ENCODE results near the gene MEP1A.

The MEP1A gene

DNA sequence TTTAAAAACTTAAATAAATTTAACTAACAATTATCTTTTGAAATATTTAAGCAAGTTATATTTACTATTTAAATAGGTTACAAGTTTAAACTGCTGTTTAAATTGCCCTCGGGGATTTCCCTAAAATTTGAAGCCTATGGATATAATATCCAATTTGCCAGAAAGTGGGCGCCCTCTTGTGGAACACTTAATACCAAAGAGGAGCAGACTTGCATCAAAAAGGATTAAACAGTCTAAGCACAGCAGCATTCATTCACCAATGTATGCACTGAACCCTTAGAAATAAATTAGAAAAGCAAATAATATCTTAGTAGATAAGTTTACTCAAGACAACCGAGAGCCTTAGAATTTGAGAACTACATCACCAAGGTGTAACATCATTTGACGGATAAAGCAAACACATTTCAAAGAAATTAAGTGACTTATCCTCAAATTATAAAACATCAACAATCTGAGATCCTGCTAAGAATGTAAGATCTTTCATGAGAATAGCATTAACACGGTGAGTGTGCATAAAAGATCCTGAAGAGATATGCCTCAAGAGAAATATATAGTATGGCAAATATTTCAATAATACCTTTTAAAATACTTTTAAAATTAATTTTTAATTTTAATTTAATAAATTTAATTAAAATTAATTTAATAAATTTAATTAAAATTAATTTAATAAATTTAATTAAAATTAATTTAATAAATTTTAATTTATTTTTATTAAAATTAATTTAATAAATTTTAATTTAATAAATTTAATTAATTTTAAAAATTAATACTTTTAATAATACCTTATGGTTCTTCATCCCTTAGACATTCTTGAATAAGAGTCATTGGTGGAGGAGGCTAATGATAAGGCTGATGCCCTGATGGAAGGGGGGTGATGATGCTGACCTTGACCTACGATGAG lies 11.5 kb upstream of the MEP1A start:
- Mint-ChIP-seq H3K4me3 (no peak overlapping the region), H3K4me1 (no peaks in the 10 kb centered on the region), H3K27ac (no peak overlapping the region), H3K9me3 (no peaks in the 10 kb centered on the region), H3K36me3 (ENCODE audit: low read depth) (no peaks in the 10 kb centered on the region), H3K27me3 (ENCODE audit: low read depth, poor library complexity) (peaks cover 8% of the 10 kb centered on the region)
- peak; percentile 46 for DNase-seq
- TF ChIP-seq, protein P1, sequence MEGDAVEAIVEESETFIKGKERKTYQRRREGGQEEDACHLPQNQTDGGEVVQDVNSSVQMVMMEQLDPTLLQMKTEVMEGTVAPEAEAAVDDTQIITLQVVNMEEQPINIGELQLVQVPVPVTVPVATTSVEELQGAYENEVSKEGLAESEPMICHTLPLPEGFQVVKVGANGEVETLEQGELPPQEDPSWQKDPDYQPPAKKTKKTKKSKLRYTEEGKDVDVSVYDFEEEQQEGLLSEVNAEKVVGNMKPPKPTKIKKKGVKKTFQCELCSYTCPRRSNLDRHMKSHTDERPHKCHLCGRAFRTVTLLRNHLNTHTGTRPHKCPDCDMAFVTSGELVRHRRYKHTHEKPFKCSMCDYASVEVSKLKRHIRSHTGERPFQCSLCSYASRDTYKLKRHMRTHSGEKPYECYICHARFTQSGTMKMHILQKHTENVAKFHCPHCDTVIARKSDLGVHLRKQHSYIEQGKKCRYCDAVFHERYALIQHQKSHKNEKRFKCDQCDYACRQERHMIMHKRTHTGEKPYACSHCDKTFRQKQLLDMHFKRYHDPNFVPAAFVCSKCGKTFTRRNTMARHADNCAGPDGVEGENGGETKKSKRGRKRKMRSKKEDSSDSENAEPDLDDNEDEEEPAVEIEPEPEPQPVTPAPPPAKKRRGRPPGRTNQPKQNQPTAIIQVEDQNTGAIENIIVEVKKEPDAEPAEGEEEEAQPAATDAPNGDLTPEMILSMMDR (IDR thresholded peaks at IDR 0.05) = peak; percentile 70

DNA sequence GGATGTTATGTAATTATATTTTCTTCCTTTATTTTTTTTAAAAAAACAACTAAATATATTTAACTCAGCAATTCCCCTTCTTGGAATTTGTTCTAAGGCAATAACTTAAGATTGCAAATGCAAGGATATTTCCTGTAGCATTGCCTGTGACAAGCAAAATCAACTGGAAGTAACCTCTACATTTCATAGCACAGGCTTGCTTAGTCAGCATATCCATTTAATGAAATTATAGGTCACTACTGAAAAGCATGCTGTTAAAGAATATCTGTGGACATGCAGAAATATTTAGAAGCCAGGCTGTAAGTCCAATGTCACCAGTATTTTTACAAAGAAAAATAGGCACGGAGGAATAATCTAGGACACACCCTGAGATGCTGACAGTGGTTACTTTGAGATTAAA lies 8.7 kb upstream of the MEP1A start:
- Mint-ChIP-seq H3K27ac (no peak overlapping the region), H3K4me1 (no peaks in the 10 kb centered on the region), H3K36me3 (ENCODE audit: low read depth) (no peaks in the 10 kb centered on the region), H3K9me3 (no peaks in the 10 kb centered on the region), H3K4me3 (no peak overlapping the region), H3K27me3 (ENCODE audit: low read depth, poor library complexity) (peaks cover 7% of the 10 kb centered on the region)
- DNase-seq = no peak
- TF ChIP-seq, protein P1 (IDR thresholded peaks at IDR 0.05) = no peak

DNA sequence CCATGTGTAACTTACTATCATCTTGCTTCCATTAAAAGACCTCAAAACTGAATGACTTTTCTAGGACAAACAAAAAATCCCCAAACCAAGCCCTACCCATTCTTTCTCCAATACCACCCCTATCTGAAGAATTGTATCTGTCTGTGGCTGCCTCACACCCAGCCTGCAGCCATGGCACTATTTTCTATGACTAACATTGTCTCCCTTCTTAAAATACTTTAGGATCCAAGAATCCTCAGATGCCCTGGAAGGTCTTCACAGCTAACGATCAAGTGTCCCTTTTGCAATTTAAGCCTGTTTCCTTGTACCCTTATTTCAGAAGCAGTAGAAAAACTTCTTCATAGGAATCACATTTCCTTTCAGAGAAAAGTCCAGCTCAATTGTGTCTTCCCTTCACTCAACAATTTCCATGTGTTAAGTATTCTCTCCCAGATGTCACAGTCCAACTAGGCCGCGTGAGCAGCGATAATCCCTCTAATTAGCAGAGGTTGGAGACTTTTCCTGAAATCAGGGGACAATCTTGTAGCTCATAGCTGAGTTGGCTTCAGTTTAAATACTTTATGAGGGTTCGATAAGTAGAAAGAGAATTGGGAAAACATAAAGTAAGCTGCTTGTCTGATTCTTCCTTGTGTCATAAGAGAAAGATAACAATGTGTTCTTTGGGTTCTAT lies 5.2 kb upstream of the MEP1A start:
- DNase-seq = no peak
- H3K4me3 Mint-ChIP-seq = no peak overlapping the region
- peaks cover 3% of the 10 kb centered on the region for H3K27me3 Mint-ChIP-seq (ENCODE audit: low read depth, poor library complexity)
- no peaks in the 10 kb centered on the region for H3K9me3 Mint-ChIP-seq
- H3K4me1 Mint-ChIP-seq = no peaks in the 10 kb centered on the region
- TF ChIP-seq, protein P1 (IDR thresholded peaks at IDR 0.05) = no peak
- H3K36me3 Mint-ChIP-seq (ENCODE audit: low read depth) = no peaks in the 10 kb centered on the region
- H3K27ac Mint-ChIP-seq = no peak overlapping the region

DNA sequence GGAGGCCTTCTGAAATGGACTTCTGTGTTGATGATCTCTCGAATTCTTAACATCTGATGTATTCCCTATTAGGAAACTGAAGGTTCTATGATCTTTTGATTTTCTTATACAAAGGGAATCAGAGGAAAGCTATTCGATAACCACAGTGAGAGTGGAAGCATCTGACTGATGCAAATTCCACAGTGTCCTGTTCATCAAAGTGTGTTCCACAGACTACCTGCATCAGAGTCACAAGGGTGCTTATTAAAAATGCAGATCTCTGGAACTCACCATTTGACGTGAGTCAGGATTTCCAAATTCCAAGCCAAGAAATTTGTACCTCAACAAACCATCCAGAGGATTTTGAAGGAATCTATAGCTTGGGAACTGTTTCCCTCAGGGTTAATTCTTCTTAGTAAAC lies 4.4 kb upstream of the MEP1A start:
- DNase-seq = no peak
- no peaks in the 10 kb centered on the region for H3K36me3 Mint-ChIP-seq (ENCODE audit: low read depth)
- no peaks in the 10 kb centered on the region for H3K9me3 Mint-ChIP-seq
- H3K4me1 Mint-ChIP-seq = no peaks in the 10 kb centered on the region
- TF ChIP-seq, protein P1 (IDR thresholded peaks at IDR 0.05) = no peak
- peaks cover 3% of the 10 kb centered on the region for H3K27me3 Mint-ChIP-seq (ENCODE audit: low read depth, poor library complexity)
- no peak overlapping the region for H3K4me3 Mint-ChIP-seq
- H3K27ac Mint-ChIP-seq = no peak overlapping the region

DNA sequence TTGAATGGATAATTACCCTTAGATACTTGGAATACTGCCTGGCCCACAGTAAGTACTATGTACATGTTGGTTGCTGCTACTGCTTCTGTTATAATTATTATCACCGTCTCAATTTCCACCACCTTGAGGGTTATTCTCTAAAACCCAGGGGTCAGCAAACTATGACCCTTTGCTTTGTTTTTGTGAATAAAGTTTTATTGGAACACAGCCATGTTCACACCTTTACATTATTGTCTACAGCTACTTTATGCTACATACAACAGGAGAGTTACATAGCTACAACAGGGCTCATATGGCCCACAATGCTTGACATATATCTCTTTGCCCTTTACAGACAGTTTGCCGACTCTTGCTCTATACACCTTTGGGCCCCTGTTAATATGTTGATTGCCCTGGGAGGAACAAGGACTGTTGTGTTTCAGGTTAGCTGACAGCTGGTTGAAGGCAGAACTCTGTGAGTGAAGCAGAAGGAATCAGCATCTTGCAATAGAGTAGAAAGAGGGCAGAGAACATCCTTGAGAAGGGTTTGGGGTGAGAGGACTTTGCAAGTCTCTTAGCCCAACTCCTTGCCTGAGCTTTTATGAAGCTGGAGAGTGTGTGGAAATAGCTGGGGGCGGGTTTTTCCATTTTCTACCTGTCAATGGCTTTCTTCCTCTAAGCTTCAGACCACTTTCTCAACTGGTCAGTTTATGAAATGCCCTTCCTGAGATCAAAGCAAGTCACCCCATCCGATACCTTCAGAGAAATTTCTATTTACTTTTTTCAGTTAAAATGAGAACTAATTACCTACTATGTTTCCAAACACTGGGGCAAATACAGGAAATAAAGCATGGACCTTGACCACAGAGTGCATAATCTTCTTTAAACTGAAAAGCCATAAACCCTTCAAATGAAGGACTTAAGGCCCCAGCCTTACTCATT lies 3.5 kb upstream of the MEP1A start:
- TF ChIP-seq, protein P1 (IDR thresholded peaks at IDR 0.05) = no peak
- no peak overlapping the region for H3K27ac Mint-ChIP-seq
- H3K4me1 Mint-ChIP-seq = no peaks in the 10 kb centered on the region
- no peak for DNase-seq
- H3K9me3 Mint-ChIP-seq = no peaks in the 10 kb centered on the region
- no peaks in the 10 kb centered on the region for H3K36me3 Mint-ChIP-seq (ENCODE audit: low read depth)
- H3K4me3 Mint-ChIP-seq = no peak overlapping the region
- peaks cover 3% of the 10 kb centered on the region for H3K27me3 Mint-ChIP-seq (ENCODE audit: low read depth, poor library complexity)

Measured in nephron progenitor cell (in vitro differentiated cells).